Uterus (tissue), 4 donors: ENCODE data around the gene BCAS3. TPM values are rescaled to one million over a fixed set of nuclear protein-coding genes. Genes with fewer than 3 reads are reported as not detected.
A peak's percentile ranks its signal among the peaks of the same experiment; 100 is the strongest.

Source experiments
- DNase-seq, 2 donors: peaks; one replicate each; pipeline ENCODE4 v3.0.0-alpha.2; 2019 to 2020
- H3K27ac ChIP-seq, 2 donors: fragments of 200-600 bp; sonication (generic); 1 replicate in 1 of 2; 2 replicates in 1 of 2; pipeline ENCODE4 v1.5.1; 2016 to 2018
- H3K27me3 ChIP-seq, 2 donors: fragments of 200-600 bp; sonication (generic); one replicate each; pipeline ENCODE4 v1.5.1; 2018 to 2019; ENCODE audit warnings: control low read depth in 1 of 2
- H3K36me3 ChIP-seq, 2 donors: fragments of 200-600 bp; sonication (generic); one replicate each; pipeline ENCODE4 v1.5.1; 2019; ENCODE audit warnings: control low read depth in 1 of 2
- H3K4me1 ChIP-seq, 2 donors: fragments of 200-600 bp; sonication (generic); one replicate each; pipeline ENCODE4 v1.5.1; 2018 to 2019; ENCODE audit warnings: control low read depth in 1 of 2
- H3K4me3 ChIP-seq, 2 donors: fragments of 200-600 bp; sonication (generic); 1 replicate in 1 of 2; 2 replicates in 1 of 2; pipeline ENCODE4 v1.5.1; 2018 to 2019; ENCODE audit warnings: mild to moderate bottlenecking in 1 of 2
- H3K9me3 ChIP-seq, 2 donors: fragments of 200-600 bp; sonication (generic); one replicate each; pipeline ENCODE4 v1.5.1; 2019; ENCODE audit warnings: control low read depth in 1 of 2
- CTCF ChIP-seq, 4 experiments: fragments of 200-600 bp in 2 of 4; fragments of 450-650 bp in 2 of 4; sonication (generic) in 2 of 4; IDR thresholded peaks; one replicate each; pipeline ENCODE4 v1.5.1; 2016 to 2019; ENCODE audit warnings: antibody characterized with exemption in 4 of 4, mild to moderate bottlenecking in 2 of 4, moderate library complexity in 1 of 4
- POLR2A ChIP-seq, 2 donors: fragments of 450-650 bp; IDR thresholded peaks; one replicate each; pipeline ENCODE4 v1.6.1; 2016; ENCODE audit warnings: antibody characterized with exemption in 2 of 2, mild to moderate bottlenecking in 1 of 2, moderate library complexity in 1 of 2
- intact Hi-C: fragments of 100-400 bp; cut with DNase I; formaldehyde crosslinking; loops from one replicate; pipeline ENCODE4 v1.15.1; 2023; ENCODE audit warnings: low total_unique reads
- total RNA-seq, 4 donors: library from RNA; depleted of rRNA in 3 of 4; stranded (reverse); fragments of >200 nt in 3 of 4; gene quantifications; one replicate each; pipeline versions ENCODE4 v1.1.0 to v1.2.4, GENCODE V29; 2014 to 2023
- donor health status: DM: yes; HTN: yes; CAD: no.

The BCAS3 gene
- total RNA-seq, 4 donors from 2014 or later, result 42.6 to 147 (median 83.7) TPM

GRCh38 chr17:61412860-61413660, 735.4 kb downstream of the BCAS3 start:
- intact Hi-C loops, result no loop called here
- TF ChIP-seq CTCF (IDR thresholded peaks at IDR 0.05), result no peak
- TF ChIP-seq POLR2A (IDR thresholded peaks at IDR 0.05), result no peak
- H3K4me3 ChIP-seq, result peak overlapping the region; percentile 47 to 50
- H3K9me3 ChIP-seq, result no peaks in the 10 kb centered on the region
- DNase-seq, result no peak
- H3K27me3 ChIP-seq, result no peaks in the 10 kb centered on the region
- no peaks in the 10 kb centered on the region for H3K4me1 ChIP-seq
- H3K27ac ChIP-seq, result peak overlapping the region; percentile 87 to 91
- H3K36me3 ChIP-seq, result no peaks in the 10 kb centered on the region

- no peak for DNase-seq
- no peaks in the 10 kb centered on the region for H3K4me1 ChIP-seq
- no peaks in the 10 kb centered on the region for H3K27me3 ChIP-seq
- intact Hi-C loops, result no loop called here
- no peaks in the 10 kb centered on the region for H3K9me3 ChIP-seq
- H3K4me3 ChIP-seq, result no peak overlapping the region
- no peaks in the 10 kb centered on the region for H3K36me3 ChIP-seq
- peak overlapping the region in 1 of 2 donors; percentile 87 for H3K27ac ChIP-seq
- TF ChIP-seq POLR2A (IDR thresholded peaks at IDR 0.05) (no peak), CTCF (IDR thresholded peaks at IDR 0.05) (no peak)
These were observed 736.0 kb downstream of the BCAS3 start for GRCh38 chr17:61413661-61414126.

GRCh38 chr17:61414141-61414935, 736.7 kb downstream of the BCAS3 start:
- H3K9me3 ChIP-seq, result no peaks in the 10 kb centered on the region
- DNase-seq, result peak; percentile 29 to 38
- H3K36me3 ChIP-seq, result no peaks in the 10 kb centered on the region
- no peaks in the 10 kb centered on the region for H3K27me3 ChIP-seq
- H3K27ac ChIP-seq, result no peak overlapping the region
- no peak for TF ChIP-seq CTCF (IDR thresholded peaks at IDR 0.05)
- no peak for TF ChIP-seq POLR2A (IDR thresholded peaks at IDR 0.05)
- intact Hi-C loops, result no loop called here
- no peak overlapping the region for H3K4me3 ChIP-seq
- H3K4me1 ChIP-seq, result no peaks in the 10 kb centered on the region

- Histone ChIP-seq H3K4me1 (no peaks in the 10 kb centered on the region), H3K4me3 (no peak overlapping the region), H3K36me3 (no peaks in the 10 kb centered on the region), H3K27ac (no peak overlapping the region), H3K27me3 (no peaks in the 10 kb centered on the region), H3K9me3 (no peaks in the 10 kb centered on the region)
- DNase-seq, result no peak
- TF ChIP-seq POLR2A (IDR thresholded peaks at IDR 0.05) (no peak), CTCF (IDR thresholded peaks at IDR 0.05) (no peak)
- intact Hi-C loops, result no loop called here
These were observed 737.2 kb downstream of the BCAS3 start for GRCh38 chr17:61414936-61415251.
